HG03521 (cell line): ENCODE results near the gene PDGFA.

ENCODE experiments used
- ATAC-seq: cut with Tn5 transposase; IDR thresholded peaks from one replicate; pipeline ENCODE4 v1.9.1; 2021; ENCODE audit warnings: mild to moderate bottlenecking, moderate library complexity; ENCODE audit not compliant: unreplicated experiment

The PDGFA gene

DNA sequence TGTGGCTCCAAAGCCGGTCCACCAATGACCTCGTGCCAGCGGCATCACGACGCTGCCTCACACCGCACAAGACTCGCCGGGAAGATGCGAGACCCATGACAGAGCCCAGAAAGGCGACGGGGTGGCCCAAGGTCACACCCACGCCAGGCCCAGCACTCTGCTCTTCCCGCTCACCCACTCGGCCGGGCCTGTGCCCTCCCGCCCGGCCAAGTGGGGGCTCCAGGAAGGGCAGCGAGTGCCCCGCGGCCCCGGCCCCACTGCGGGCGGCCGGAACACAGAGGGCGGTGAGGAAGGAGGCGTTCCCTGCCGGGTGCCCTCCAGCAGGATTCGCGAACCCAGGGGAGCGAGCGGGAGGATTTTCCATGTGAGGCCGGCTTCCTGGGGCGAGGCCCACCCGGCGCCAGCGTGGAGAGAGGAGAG lies 56.3 kb downstream of the PDGFA start:
- no peak for ATAC-seq

GRCh38 chr7:462173-463103 lies 57.2 kb downstream of the PDGFA start:
- no peak for ATAC-seq

- ATAC-seq: no peak
These were observed 58.0 kb downstream of the PDGFA start for GRCh38 chr7:461453-462172.

GRCh38 chr7:461117-461452 lies 58.6 kb downstream of the PDGFA start:
- ATAC-seq: no peak

DNA sequence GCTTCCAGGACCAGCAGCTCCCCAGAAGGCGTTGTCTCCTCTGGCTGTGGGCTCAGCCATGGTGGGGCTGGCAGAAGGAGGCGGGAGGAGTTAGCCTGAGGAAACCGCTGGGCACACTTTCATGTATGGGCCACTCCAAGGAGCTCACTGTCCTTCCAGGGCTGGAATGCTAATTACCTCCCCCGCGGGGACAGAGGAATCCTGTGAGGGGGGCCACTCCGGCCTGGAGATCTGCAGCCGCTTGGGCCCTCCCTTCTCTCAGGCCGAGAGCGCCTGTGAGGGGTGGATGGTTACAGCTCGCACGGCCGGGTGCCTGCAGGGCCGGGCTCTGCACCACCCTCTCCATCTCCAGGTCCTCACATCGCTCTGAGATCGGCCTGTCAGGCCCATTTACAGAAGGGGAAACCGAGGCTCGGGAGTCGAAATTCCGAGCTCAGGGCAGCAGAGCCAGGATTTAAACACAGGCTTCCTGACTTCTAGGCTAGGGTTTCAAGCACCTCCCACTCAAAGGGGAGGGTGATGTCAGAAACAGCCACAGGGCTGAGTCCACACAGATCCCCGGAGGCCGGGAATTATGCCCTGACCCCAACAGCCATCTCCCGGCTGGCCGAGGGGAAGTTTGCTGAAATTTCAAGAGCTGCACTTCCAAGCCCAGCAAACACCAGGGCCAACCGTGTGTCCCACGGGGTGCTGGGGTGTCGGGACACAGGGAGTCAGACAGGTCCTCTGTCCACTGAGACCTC lies 59.1 kb downstream of the PDGFA start:
- ATAC-seq: no peak

GRCh38 chr7:459584-460373 lies 59.9 kb downstream of the PDGFA start:
- no peak for ATAC-seq

DNA sequence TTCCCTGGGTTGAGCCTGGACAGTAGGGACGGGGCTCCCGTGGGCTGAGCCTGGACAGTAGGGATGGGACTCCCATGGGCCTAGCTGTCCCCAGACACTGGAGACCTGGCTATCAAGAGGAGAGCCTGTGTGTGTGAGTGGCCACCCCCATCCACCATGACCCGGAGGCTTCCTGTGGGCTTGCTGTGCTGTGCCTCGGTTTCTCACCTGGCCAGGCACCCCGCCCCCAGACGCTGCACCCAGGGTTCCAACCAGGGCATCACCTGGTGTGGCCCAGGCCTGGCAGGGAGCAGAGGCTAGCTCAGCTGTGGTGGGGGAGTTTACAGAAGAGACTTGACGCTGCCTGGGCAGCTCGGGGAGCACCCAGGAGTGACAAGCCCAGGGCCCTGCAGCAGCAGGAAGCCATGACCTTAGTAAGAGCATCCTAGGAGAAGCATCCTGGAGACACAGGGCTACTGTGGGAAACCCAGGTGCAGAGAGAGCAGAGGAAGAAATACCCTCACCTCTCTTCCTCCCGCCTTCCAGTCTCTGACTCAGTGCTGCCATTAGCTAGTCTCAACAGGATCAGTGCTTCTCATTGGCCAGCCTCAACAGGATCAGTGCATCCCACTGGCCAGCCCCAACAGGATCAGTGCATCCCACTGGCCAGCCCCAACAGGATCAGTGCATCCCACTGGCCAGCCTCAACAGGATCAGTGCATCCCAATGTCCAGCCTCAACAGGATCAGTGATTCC lies 61.0 kb downstream of the PDGFA start:
- no peak for ATAC-seq

DNA sequence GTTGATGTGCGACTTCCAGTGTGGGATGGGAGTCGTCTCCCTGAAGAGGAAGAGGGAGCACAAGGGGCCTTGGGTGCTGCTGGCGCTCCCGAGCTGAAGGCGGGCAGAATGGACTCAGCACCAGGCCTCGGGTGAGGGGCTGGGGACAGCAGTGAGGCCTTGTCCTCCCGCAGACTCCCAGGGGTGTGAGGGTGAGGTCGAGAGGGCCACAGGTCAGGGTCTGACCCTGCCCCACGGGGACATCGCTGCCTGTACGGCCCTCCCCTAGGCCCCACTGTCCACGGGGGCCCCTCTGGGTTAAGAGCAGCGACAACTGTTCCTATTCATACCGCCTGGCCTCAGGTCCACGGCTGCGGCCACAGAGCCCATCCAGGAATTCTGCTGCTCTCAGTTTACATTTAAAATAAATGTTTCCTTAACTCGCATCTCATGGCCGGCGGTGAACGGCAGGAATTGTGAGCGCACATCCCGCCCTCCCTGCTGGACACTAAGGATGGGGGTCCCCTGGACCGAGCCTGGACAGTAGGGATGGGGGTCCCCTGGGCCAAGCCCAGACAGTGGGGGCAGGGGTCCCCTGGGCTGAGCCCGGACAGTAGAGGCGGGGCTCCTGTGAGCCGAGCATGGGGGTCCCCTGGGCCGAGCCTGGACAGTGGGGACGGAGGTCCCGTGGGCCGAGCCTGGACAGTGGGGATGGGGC lies 61.7 kb downstream of the PDGFA start:
- no peak for ATAC-seq

GRCh38 chr7:455110-455928 lies 64.3 kb downstream of the PDGFA start:
- ATAC-seq: no peak

GRCh38 chr7:454356-455109 lies 65.1 kb downstream of the PDGFA start:
- ATAC-seq: no peak

DNA sequence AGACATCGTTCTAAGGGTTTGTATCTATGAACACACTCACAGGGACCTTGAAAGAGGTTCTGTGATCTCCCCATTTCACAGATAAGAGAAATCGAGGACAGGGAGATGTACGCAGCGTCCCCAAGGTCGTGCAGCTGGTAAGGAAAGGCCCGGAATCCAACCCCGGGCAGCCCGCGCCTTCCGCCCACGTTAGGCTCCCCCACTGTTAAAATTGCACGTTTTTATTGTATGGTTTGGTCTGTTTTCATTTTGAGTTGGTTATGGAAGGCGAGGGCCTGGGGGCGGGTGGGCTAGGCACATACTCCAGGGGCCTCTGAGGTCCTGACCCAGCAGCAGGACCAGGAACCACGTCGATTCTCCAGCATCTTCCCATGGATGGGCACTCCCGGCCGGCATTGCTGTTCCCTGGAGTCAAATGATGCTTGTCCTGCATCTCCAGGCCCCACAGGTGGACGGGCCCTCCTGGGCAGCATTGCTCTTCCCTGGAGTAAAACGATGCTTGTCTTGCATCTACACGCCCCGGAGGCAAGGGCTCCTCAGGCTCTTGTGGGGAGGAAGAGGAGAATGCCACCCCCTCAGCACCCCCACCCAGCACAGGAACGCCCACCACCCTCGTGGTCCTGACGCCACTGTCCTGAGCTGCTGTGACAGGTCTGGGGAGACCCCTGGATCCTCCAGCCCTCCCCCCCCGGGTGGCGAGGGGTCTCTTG lies 65.9 kb downstream of the PDGFA start:
- ATAC-seq: no peak

DNA sequence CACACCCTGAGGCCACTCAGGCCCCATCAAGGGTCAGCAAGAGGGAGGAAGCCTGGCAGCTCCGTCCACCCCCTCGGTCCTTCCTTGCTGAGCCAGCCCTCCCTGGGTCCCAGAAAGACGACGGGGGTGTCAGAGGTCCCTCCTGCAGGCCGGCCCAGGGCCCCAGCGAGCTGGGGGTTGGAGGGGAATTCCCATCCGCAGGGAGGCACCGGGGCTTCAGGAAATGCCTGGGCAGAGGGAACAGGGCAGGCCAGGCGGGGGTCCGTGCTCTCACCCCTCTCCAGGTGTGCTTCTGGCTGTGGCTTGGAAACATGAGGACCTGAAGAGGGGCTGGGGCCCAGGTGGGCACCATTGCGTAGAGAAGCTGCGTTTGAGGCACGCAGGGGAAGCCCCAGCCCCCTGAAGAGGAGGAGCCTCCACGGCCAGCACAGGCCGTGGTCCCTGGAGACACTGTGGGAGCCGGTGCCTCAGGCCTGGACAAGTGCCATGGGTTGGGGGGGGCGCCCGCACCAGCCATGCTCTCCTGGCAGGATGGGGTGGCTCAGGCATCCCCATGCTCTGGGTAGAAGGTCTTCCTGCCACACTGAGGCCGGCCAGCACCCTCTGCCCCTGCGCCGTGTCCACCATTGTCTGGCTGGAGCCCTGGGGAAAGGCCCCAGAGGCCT lies 66.7 kb downstream of the PDGFA start:
- ATAC-seq: no peak

DNA sequence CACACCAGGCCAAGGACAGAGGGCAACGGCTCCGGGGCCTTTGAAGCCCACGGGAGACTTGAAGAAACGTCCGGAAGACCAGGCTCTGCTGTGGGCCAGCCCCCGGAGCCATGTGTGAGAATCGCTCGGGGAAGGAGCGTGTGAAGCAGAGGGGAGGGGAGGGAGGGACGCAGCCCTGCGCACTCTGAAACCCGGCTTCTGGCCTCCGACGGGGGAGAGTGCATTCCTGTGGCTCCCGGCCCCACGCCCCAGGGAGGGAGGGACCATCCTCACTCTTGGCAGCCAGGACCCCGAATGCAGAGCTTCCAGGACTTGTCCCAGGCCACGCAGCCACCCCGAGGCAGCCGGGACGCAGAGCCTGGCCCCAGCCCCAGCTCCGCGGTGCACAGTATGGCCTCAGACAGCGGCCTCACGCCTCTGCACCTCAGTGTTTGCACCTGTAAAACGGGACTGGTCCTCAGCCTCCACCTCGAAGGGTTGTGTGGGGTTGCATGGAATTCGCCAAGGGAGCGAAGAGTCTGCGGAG lies 67.4 kb downstream of the PDGFA start:
- ATAC-seq: no peak

DNA sequence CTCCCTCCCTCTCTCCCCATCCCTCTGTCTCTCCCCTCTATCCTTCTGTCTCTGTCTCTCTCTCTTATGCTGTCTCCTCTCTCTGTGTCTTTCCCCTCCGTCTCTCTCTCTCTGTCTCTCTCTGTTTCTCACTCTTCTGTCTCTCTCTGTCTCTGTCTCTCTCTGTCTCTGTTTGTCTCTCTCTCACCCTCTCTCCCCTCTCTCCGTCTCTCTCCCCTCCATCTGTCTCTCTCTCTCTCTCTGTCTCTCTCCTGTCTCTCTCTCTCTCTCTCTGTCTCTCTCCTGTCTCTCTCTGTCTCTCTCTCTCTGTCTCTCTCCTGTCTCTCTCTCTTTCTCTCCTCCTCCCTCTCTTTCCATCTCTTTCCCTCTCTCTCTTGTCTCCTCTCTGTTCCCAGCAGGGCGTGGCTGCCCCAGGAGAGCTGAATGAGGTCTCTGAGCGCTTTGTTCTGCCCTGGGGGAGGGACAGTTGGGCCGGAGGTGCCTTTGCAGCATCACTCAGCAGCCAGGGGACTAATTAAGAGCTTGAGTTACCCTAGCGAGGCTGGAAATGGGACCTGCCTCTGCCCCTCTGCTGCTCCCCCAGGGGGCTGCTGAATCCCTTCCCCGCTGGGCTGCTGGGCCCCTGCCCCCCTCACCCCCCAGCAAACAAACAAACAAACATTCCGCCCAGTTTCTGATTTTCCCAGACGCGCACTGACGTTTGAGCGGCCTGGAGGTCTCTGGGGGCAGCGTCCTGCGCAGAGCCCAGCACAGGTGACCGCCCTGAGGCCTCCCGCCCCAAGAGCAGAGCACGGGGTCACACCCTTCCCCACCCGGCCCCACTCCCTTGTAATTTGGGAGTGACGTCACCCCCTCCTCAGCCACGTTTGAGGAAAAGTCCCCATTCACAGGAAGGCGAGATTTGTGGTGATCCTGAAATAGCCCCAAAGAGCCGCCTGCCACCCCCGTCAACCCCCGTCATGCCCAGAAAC lies 68.1 kb downstream of the PDGFA start:
- ATAC-seq: no peak

- no peak for ATAC-seq
These were observed 68.9 kb downstream of the PDGFA start for GRCh38 chr7:450741-451140.
